HEK293 (cell line): ENCODE measurements around the gene DAAM1.

Experiments
- CTCF ChIP-seq: fragments of 450-650 bp; formaldehyde crosslinking; IDR thresholded peaks from 2 replicates; pipeline ENCODE4 v1.5.1; 2016; ENCODE audit warnings: missing biosample characterization, missing genetic modification characterization
- GLIS2 ChIP-seq: fragments of 450-650 bp; formaldehyde crosslinking; IDR thresholded peaks from 2 replicates; pipeline ENCODE4 v1.5.1; 2016; ENCODE audit warnings: missing biosample characterization, missing genetic modification characterization
- MEIS1 ChIP-seq: sonication (generic); formaldehyde crosslinking; IDR thresholded peaks from 2 replicates; pipeline ENCODE4 v1.8.1; 2022; ENCODE audit warnings: missing genetic modification reagents, mild to moderate bottlenecking, borderline replicate concordance
- ZBTB7A ChIP-seq: fragments of 450-650 bp; formaldehyde crosslinking; IDR thresholded peaks from 2 replicates; pipeline ENCODE4 v1.5.1; 2016; ENCODE audit warnings: low read depth, missing biosample characterization, missing genetic modification characterization
- ZBTB8A ChIP-seq: fragments of 450-650 bp; formaldehyde crosslinking; IDR thresholded peaks from 2 replicates; pipeline ENCODE4 v1.5.1; 2016; ENCODE audit warnings: missing biosample characterization, missing genetic modification characterization
- ZFP41 ChIP-seq: fragments of 450-650 bp; formaldehyde crosslinking; IDR thresholded peaks from 2 replicates; pipeline ENCODE4 v1.5.1; 2016; ENCODE audit warnings: missing biosample characterization, missing genetic modification characterization, borderline replicate concordance
- ZNF449 ChIP-seq: fragments of 450-650 bp; formaldehyde crosslinking; IDR thresholded peaks from 2 replicates; pipeline ENCODE4 v1.5.1; 2017; ENCODE audit warnings: missing biosample characterization, mild to moderate bottlenecking, missing genetic modification characterization, moderate library complexity
- ZNF639 ChIP-seq: fragments of 450-650 bp; formaldehyde crosslinking; IDR thresholded peaks from 2 replicates; pipeline ENCODE4 v1.5.1; 2016; ENCODE audit warnings: missing biosample characterization, missing genetic modification characterization
- ZNF670 ChIP-seq: fragments of 450-650 bp; formaldehyde crosslinking; IDR thresholded peaks from 2 replicates; pipeline ENCODE4 v1.5.1; 2016; ENCODE audit warnings: missing biosample characterization, missing genetic modification characterization, low read depth
- ZSCAN4 ChIP-seq: fragments of 450-650 bp; formaldehyde crosslinking; IDR thresholded peaks from 2 replicates; pipeline ENCODE4 v1.5.1; 2017; ENCODE audit warnings: missing biosample characterization, missing genetic modification characterization

GRCh38 chr14:59261334-59261733 is 72.9 kb downstream of the DAAM1 start:
- TF ChIP-seq ZBTB7A (tag by site-specific recombination) = no peak
- TF ChIP-seq ZNF670 = no peak
- no peak for TF ChIP-seq GLIS2 (tag by site-specific recombination)
- no peak for TF ChIP-seq CTCF
- no peak for TF ChIP-seq ZNF639 (tag by site-specific recombination)
- no peak for TF ChIP-seq MEIS1 (CRISPR knock-in tag)
- no peak for TF ChIP-seq ZBTB8A (tag by site-specific recombination)
- no peak for TF ChIP-seq ZFP41 (tag by site-specific recombination)
- no peak for TF ChIP-seq ZSCAN4 (tag by site-specific recombination)
- no peak for TF ChIP-seq ZNF449 (tag by site-specific recombination)
